GM12891 (cell line): ENCODE data around the gene TGFBR3.

Source experiments
- PAX5 ChIP-seq: IDR thresholded peaks from 2 replicates; pipeline ENCODE4 v1.6.1; 2011; ENCODE audit warnings: low read length, moderate library complexity, mild to moderate bottlenecking; ENCODE audit not compliant: insufficient read depth, severe bottlenecking
- POLR2A ChIP-seq: IDR thresholded peaks from 2 replicates; pipeline ENCODE4 v1.6.1; 2011; ENCODE audit warnings: low read depth, low read length, control low read depth
- POLR2AphosphoS5 ChIP-seq: IDR thresholded peaks from 2 replicates; pipeline ENCODE4 v1.6.1; 2011; ENCODE audit warnings: low read depth, low read length, control low read depth
- POU2F2 ChIP-seq: IDR thresholded peaks from 2 replicates; pipeline ENCODE4 v1.6.1; 2011; ENCODE audit warnings: low read depth, mild to moderate bottlenecking, control low read depth, low read length, moderate library complexity
- SPI1 ChIP-seq: IDR thresholded peaks from 2 replicates; pipeline ENCODE4 v1.6.1; 2011; ENCODE audit warnings: low read depth, low read length, control low read depth
- TAF1 ChIP-seq: IDR thresholded peaks from 2 replicates; pipeline ENCODE4 v1.6.1; 2011; ENCODE audit warnings: low read depth, low read length, control low read depth

GRCh38 chr1:91830242-91831131 is 55.5 kb downstream of the TGFBR3 start:
- TF ChIP-seq POLR2A = no peak
- no peak for TF ChIP-seq SPI1
- no peak for TF ChIP-seq TAF1
- TF ChIP-seq POLR2AphosphoS5 = no peak
- no peak for TF ChIP-seq POU2F2
- no peak for TF ChIP-seq PAX5
